K562 (cell line): ENCODE data around the gene DISC1.

ENCODE experiments used
- ATF6 ChIP-seq: sonication (generic); formaldehyde crosslinking; IDR thresholded peaks from 2 replicates; pipeline ENCODE4 v1.4.0; 2020; ENCODE audit warnings: mild to moderate bottlenecking, missing genetic modification reagents
- CBX3 ChIP-seq, 2 experiments: IDR thresholded peaks; 1 replicate in 1 of 2; 2 replicates in 1 of 2; pipeline ENCODE4 v1.6.1; 2012; ENCODE audit warnings: inconsistent platforms in 2 of 2, low read length in 2 of 2, borderline replicate concordance in 1 of 2, control low read depth in 1 of 2
- ELF1 ChIP-seq: fragments of 200-800 bp; sonication (Bioruptor generic); IDR thresholded peaks from 2 replicates; pipeline ENCODE4 v1.6.1; 2016; ENCODE audit warnings: missing genetic modification characterization, missing compliant biosample characterization
- HDAC6 ChIP-seq: IDR thresholded peaks from 2 replicates; pipeline ENCODE4 v1.6.1; 2012; ENCODE audit warnings: low read depth, mild to moderate bottlenecking, control low read depth, inconsistent platforms, low read length, moderate library complexity
- POU5F1 ChIP-seq: fragments of 150-350 bp; IDR thresholded peaks from 2 replicates; pipeline ENCODE4 v1.6.1; 2014; ENCODE audit warnings: borderline replicate concordance, low read length, low read depth, mild to moderate bottlenecking; ENCODE audit not compliant: partially characterized antibody
- RFX5 ChIP-seq: IDR thresholded peaks from 2 replicates; pipeline ENCODE4 v1.6.1; 2011; ENCODE audit warnings: low read depth, mild to moderate bottlenecking, improper control_type of control experiment, low read length
- STAG1 ChIP-seq: sonication (generic); formaldehyde crosslinking; IDR thresholded peaks from 2 replicates; pipeline ENCODE4 v1.5.0; 2020; ENCODE audit warnings: missing genetic modification reagents, borderline replicate concordance
- TBP ChIP-seq: optimal IDR thresholded peaks from 2 replicates; pipeline ENCODE3; 2011; ENCODE audit warnings: low read depth, low read length, improper control_type of control experiment
- ZNF324 ChIP-seq: fragments of 250-450 bp; sonication (Bioruptor Pico); IDR thresholded peaks from 2 replicates; pipeline ENCODE4 v1.4.0; 2020; ENCODE audit warnings: mild to moderate bottlenecking
- TF ChIP-seq, protein P1 (sequence below), 2 experiments: fragments of 450-650 bp; IDR thresholded peaks; 2 replicates each; pipeline ENCODE4 v1.6.1; 2018; ENCODE audit warnings: mild to moderate bottlenecking in 2 of 2, low read depth in 1 of 2; ENCODE audit not compliant: partially characterized antibody in 2 of 2
- TF ChIP-seq, protein P2 (sequence below): fragments of 250-450 bp; sonication (Bioruptor Pico); IDR thresholded peaks from 2 replicates; pipeline ENCODE4 v1.4.0; 2020; ENCODE audit warnings: borderline replicate concordance
- TF ChIP-seq, protein P3 (sequence below), 3 experiments: IDR thresholded peaks in 2 of 3; conservative IDR thresholded peaks in 1 of 3; 2 replicates each; pipeline ENCODE4 v1.5.1; 2011 to 2012; ENCODE audit warnings: low read length in 3 of 3, mild to moderate bottlenecking in 3 of 3, control low read depth in 2 of 3, improper control_type of control experiment in 1 of 3, inconsistent platforms in 1 of 3, low read depth in 1 of 3, mixed read lengths in 1 of 3, moderate library complexity in 1 of 3; ENCODE audit not compliant: insufficient read depth in 2 of 3

GRCh38 chr1:231903586-231904081, 277.0 kb downstream of the DISC1 start:
- TF ChIP-seq, protein P1, sequence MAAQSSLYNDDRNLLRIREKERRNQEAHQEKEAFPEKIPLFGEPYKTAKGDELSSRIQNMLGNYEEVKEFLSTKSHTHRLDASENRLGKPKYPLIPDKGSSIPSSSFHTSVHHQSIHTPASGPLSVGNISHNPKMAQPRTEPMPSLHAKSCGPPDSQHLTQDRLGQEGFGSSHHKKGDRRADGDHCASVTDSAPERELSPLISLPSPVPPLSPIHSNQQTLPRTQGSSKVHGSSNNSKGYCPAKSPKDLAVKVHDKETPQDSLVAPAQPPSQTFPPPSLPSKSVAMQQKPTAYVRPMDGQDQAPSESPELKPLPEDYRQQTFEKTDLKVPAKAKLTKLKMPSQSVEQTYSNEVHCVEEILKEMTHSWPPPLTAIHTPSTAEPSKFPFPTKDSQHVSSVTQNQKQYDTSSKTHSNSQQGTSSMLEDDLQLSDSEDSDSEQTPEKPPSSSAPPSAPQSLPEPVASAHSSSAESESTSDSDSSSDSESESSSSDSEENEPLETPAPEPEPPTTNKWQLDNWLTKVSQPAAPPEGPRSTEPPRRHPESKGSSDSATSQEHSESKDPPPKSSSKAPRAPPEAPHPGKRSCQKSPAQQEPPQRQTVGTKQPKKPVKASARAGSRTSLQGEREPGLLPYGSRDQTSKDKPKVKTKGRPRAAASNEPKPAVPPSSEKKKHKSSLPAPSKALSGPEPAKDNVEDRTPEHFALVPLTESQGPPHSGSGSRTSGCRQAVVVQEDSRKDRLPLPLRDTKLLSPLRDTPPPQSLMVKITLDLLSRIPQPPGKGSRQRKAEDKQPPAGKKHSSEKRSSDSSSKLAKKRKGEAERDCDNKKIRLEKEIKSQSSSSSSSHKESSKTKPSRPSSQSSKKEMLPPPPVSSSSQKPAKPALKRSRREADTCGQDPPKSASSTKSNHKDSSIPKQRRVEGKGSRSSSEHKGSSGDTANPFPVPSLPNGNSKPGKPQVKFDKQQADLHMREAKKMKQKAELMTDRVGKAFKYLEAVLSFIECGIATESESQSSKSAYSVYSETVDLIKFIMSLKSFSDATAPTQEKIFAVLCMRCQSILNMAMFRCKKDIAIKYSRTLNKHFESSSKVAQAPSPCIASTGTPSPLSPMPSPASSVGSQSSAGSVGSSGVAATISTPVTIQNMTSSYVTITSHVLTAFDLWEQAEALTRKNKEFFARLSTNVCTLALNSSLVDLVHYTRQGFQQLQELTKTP (IDR thresholded peaks at IDR 0.05; ENCODE audit: low read depth in 1 of 2, partially characterized antibody in 2 of 2): no peak
- TF ChIP-seq, protein P2, sequence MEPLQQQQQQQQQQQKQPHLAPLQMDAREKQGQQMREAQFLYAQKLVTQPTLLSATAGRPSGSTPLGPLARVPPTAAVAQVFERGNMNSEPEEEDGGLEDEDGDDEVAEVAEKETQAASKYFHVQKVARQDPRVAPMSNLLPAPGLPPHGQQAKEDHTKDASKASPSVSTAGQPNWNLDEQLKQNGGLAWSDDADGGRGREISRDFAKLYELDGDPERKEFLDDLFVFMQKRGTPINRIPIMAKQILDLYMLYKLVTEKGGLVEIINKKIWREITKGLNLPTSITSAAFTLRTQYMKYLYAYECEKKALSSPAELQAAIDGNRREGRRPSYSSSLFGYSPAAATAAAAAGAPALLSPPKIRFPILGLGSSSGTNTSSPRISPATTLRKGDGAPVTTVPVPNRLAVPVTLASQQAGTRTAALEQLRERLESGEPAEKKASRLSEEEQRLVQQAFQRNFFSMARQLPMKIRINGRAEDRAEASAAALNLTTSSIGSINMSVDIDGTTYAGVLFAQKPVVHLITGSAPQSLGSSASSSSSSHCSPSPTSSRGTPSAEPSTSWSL (CRISPR knock-in tag): no peak
- TF ChIP-seq ELF1 (tag): no peak
- no peak for TF ChIP-seq HDAC6
- TF ChIP-seq ATF6 (CRISPR knock-in tag): no peak
- no peak for TF ChIP-seq RFX5
- no peak for TF ChIP-seq ZNF324 (CRISPR knock-in tag)
- TF ChIP-seq, protein P3, sequence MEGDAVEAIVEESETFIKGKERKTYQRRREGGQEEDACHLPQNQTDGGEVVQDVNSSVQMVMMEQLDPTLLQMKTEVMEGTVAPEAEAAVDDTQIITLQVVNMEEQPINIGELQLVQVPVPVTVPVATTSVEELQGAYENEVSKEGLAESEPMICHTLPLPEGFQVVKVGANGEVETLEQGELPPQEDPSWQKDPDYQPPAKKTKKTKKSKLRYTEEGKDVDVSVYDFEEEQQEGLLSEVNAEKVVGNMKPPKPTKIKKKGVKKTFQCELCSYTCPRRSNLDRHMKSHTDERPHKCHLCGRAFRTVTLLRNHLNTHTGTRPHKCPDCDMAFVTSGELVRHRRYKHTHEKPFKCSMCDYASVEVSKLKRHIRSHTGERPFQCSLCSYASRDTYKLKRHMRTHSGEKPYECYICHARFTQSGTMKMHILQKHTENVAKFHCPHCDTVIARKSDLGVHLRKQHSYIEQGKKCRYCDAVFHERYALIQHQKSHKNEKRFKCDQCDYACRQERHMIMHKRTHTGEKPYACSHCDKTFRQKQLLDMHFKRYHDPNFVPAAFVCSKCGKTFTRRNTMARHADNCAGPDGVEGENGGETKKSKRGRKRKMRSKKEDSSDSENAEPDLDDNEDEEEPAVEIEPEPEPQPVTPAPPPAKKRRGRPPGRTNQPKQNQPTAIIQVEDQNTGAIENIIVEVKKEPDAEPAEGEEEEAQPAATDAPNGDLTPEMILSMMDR (IDR thresholded peaks at IDR 0.05 in 2 of 3, conservative IDR thresholded peaks at IDR 0.05 in 1 of 3; ENCODE audit: insufficient read depth in 2 of 3, low read depth in 1 of 3, low read length in 3 of 3): no peak
- no peak for TF ChIP-seq POU5F1
- no peak for TF ChIP-seq STAG1 (CRISPR knock-in tag)
- no peak for TF ChIP-seq TBP
- TF ChIP-seq CBX3 (IDR thresholded peaks at IDR 0.05; ENCODE audit: borderline replicate concordance in 1 of 2, low read length in 2 of 2): no peak
